ENCODE data around the gene ARHGAP6. TPM values are rescaled to one million over a fixed set of nuclear protein-coding genes. Genes with fewer than 3 reads are reported as not detected.

Gene ARHGAP6
- total RNA-seq, 3 donors from 2014 or later, result 10.1 to 32.6 (median 14.7) TPM

GRCh38 chrX:11285651-11286050, 380.1 kb downstream of the ARHGAP6 start:
- H3K4me1 ChIP-seq, result no peaks in the 10 kb centered on the region
- no peaks in the 10 kb centered on the region for H3K36me3 ChIP-seq
- no peak for DNase-seq (ENCODE audit: low spot score in 2 of 2)
- H3K27me3 ChIP-seq, result peaks cover 0 to 14% of the 10 kb centered on the region in 2 donors
- intact Hi-C loops (cut with DNase I; ENCODE audit: low total_unique reads), result no loop called here
- no peak overlapping the region for H3K4me3 ChIP-seq
- no peaks in the 10 kb centered on the region for H3K9me3 ChIP-seq
- no peak overlapping the region for H3K27ac ChIP-seq
- TF ChIP-seq CTCF (IDR thresholded peaks at IDR 0.05) (no peak), POLR2A (IDR thresholded peaks at IDR 0.05) (no peak), POLR2AphosphoS5 (IDR thresholded peaks at IDR 0.05) (no peak)

- intact Hi-C loops (cut with DNase I; ENCODE audit: low total_unique reads), result no loop called here
- H3K36me3 ChIP-seq, result no peaks in the 10 kb centered on the region
- H3K9me3 ChIP-seq, result no peaks in the 10 kb centered on the region
- no peaks in the 10 kb centered on the region for H3K4me1 ChIP-seq
- no peak for TF ChIP-seq POLR2AphosphoS5 (IDR thresholded peaks at IDR 0.05)
- TF ChIP-seq POLR2A (IDR thresholded peaks at IDR 0.05), result no peak
- TF ChIP-seq CTCF (IDR thresholded peaks at IDR 0.05), result no peak
- H3K4me3 ChIP-seq, result no peak overlapping the region
- no peak for DNase-seq (ENCODE audit: low spot score in 2 of 2)
- H3K27ac ChIP-seq, result no peak overlapping the region
- H3K27me3 ChIP-seq, result no peaks in the 10 kb centered on the region
Measured at GRCh38 chrX:11282043-11282442, 383.7 kb downstream of the ARHGAP6 start.

GRCh38 chrX:11273544-11273943, 392.2 kb downstream of the ARHGAP6 start:
- intact Hi-C loops (cut with DNase I; ENCODE audit: low total_unique reads), result no loop called here
- H3K27ac ChIP-seq, result no peak overlapping the region
- no peak for DNase-seq (ENCODE audit: low spot score in 2 of 2)
- H3K4me3 ChIP-seq, result no peak overlapping the region
- H3K36me3 ChIP-seq, result no peaks in the 10 kb centered on the region
- TF ChIP-seq POLR2AphosphoS5 (IDR thresholded peaks at IDR 0.05) (no peak), CTCF (IDR thresholded peaks at IDR 0.05) (no peak), POLR2A (IDR thresholded peaks at IDR 0.05) (no peak)
- H3K27me3 ChIP-seq, result peaks cover 0 to 24% of the 10 kb centered on the region in 2 donors
- H3K9me3 ChIP-seq, result no peaks in the 10 kb centered on the region
- H3K4me1 ChIP-seq, result no peaks in the 10 kb centered on the region

- Histone ChIP-seq H3K36me3 (no peaks in the 10 kb centered on the region), H3K9me3 (no peaks in the 10 kb centered on the region), H3K27ac (no peak overlapping the region), H3K27me3 (peaks cover 0 to 25% of the 10 kb centered on the region in 2 donors), H3K4me1 (no peaks in the 10 kb centered on the region), H3K4me3 (no peak overlapping the region)
- no peak for DNase-seq (ENCODE audit: low spot score in 2 of 2)
- intact Hi-C loops (cut with DNase I; ENCODE audit: low total_unique reads), result no loop called here
- TF ChIP-seq POLR2AphosphoS5 (IDR thresholded peaks at IDR 0.05), result no peak
- no peak for TF ChIP-seq POLR2A (IDR thresholded peaks at IDR 0.05)
- no peak for TF ChIP-seq CTCF (IDR thresholded peaks at IDR 0.05)
Measured at GRCh38 chrX:11272863-11273262, 392.9 kb downstream of the ARHGAP6 start.

- TF ChIP-seq POLR2A (IDR thresholded peaks at IDR 0.05) (no peak), CTCF (IDR thresholded peaks at IDR 0.05) (no peak), POLR2AphosphoS5 (IDR thresholded peaks at IDR 0.05) (no peak)
- no peak for DNase-seq (ENCODE audit: low spot score in 2 of 2)
- Histone ChIP-seq H3K9me3 (no peaks in the 10 kb centered on the region), H3K4me3 (no peak overlapping the region), H3K4me1 (no peaks in the 10 kb centered on the region), H3K27me3 (peaks cover 0 to 25% of the 10 kb centered on the region in 2 donors), H3K27ac (no peak overlapping the region), H3K36me3 (no peaks in the 10 kb centered on the region)
- intact Hi-C loops (cut with DNase I; ENCODE audit: low total_unique reads), result no loop called here
Measured at GRCh38 chrX:11272290-11272689, 393.4 kb downstream of the ARHGAP6 start.
